ENCODE data around the gene MRPL36.
A peak's percentile ranks its signal among the peaks of the same experiment; 100 is the strongest.
"Not testable (repeated sequence)": the region's sequence is repeated elsewhere in the genome, so short reads cannot be mapped to it uniquely, and the experiment has no call there.

The MRPL36 gene

DNA sequence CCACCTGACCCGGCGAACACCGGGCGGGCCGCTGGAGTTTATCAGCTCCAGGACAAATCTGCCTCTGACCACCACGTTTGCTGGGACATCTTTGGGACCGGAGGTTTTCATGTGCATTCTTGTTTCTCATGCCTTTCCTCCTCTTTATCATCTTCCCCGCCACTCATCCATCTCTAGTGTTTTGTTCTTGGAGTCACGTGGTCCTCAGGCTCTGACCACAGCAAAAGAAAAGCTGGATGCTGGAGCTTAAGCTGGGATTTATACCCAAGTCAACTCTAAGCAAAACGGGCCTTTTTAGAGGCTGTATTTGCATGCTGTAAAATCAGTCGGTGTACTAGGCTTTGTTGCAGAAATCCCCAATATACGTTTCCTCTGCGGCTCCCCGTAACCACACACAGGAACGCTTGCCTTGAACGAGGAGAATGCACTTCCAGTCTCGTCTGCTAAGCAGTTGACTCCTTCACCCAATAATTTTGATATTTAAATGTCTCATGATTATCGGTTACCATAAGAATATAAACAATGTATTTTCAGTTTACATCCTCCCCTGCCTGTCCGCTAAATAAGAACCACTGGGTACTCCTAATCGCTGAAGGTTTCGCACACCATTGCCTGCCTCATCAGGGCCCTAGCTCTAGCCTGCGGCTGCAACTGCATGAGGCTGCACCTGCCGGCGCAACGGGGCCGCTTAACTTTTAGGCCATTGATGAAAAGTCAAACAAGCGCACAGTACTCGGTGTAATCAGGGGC lies 1.0 kb upstream of the MRPL36 start:
- peaks cover 61% of the 10 kb centered on the region for H3K36me3 ChIP-seq (ENCODE audit: insufficient read depth, low read length)

GRCh38 chr5:1799110-1799601 lies 481 bp downstream of the MRPL36 start:
- peaks cover 46% of the 10 kb centered on the region for H3K36me3 ChIP-seq (ENCODE audit: insufficient read depth, low read length)
- under 1% methylated on average over 35 of the region's 35 CpGs for WGBS
- H3K9ac ChIP-seq (ENCODE audit: low read depth, low read length), result peak overlapping the region; percentile 98
- H3K27me3 ChIP-seq (ENCODE audit: insufficient read depth, low read length), result no peaks in the 10 kb centered on the region
- H3K4me3 ChIP-seq (ENCODE audit: low read length), result peak overlapping the region; percentile 92
- H3K27ac ChIP-seq (ENCODE audit: low read depth, low read length), result peak overlapping the region; percentile 26; the same call in 1 of the 2 replicates
- H3K4me1 ChIP-seq (ENCODE audit: insufficient read depth, low read length), result peaks cover 7% of the 10 kb centered on the region
- H3K9me3 ChIP-seq (ENCODE audit: insufficient read depth, low read depth, low read length), result no peaks in the 10 kb centered on the region

More for the DNA sequence above, 1.0 kb upstream of the MRPL36 start:
- WGBS, result under 1% methylated on average over 28 of the region's 28 CpGs
- H3K4me1 ChIP-seq (ENCODE audit: insufficient read depth, low read length), result peaks cover 7% of the 10 kb centered on the region
- peak overlapping the region; percentile 92 for H3K4me3 ChIP-seq (ENCODE audit: low read length)
- H3K27me3 ChIP-seq (ENCODE audit: insufficient read depth, low read length), result no peaks in the 10 kb centered on the region
- no peaks in the 10 kb centered on the region for H3K9me3 ChIP-seq (ENCODE audit: insufficient read depth, low read depth, low read length)
- peak overlapping the region; percentile 79 for H3K27ac ChIP-seq (ENCODE audit: low read depth, low read length)
- H3K9ac ChIP-seq (ENCODE audit: low read depth, low read length), result peak overlapping the region; percentile 98

GRCh38 chr5:1798589-1798988 lies 1.0 kb downstream of the MRPL36 start:
- H3K27me3 ChIP-seq (ENCODE audit: insufficient read depth, low read length); H3K27ac ChIP-seq (ENCODE audit: low read depth, low read length); H3K9me3 ChIP-seq (ENCODE audit: insufficient read depth, low read depth, low read length); H3K4me1 ChIP-seq (ENCODE audit: insufficient read depth, low read length): not testable (repeated sequence)
- Histone ChIP-seq H3K36me3 (ENCODE audit: insufficient read depth, low read length) (peaks cover 40% of the 10 kb centered on the region), H3K4me3 (ENCODE audit: low read length) (peak overlapping the region; percentile 92), H3K9ac (ENCODE audit: low read depth, low read length) (peak overlapping the region; percentile 98)
- WGBS, result 90% methylated on average over 16 of the region's 16 CpGs

DNA sequence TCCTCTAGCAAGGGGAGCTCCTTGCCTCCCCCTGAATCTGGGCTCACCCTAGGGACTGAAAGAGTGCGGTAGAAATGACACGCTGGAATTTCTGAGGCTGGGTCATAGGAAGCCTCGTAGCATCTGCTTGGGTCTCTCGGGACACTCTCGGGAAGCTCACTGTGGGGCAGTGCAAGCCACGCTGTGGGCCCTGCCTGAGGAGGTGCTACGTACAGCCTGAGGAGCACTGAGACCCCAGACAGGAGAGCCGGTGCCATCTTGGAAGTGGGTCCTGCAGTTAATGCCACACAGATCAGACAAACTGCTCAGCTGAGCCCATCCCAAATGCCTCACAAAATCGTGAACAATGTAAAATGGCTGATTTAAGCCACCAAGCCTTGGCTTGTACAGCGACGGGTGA lies 1.8 kb downstream of the MRPL36 start:
- H3K27me3 ChIP-seq (ENCODE audit: insufficient read depth, low read length), result no peaks in the 10 kb centered on the region
- no peaks in the 10 kb centered on the region for H3K9me3 ChIP-seq (ENCODE audit: insufficient read depth, low read depth, low read length)
- peaks cover 7% of the 10 kb centered on the region for H3K4me1 ChIP-seq (ENCODE audit: insufficient read depth, low read length)
- no peak overlapping the region for H3K9ac ChIP-seq (ENCODE audit: low read depth, low read length)
- H3K27ac ChIP-seq (ENCODE audit: low read depth, low read length), result no peak overlapping the region
- WGBS, result 94% methylated on average over 11 of the region's 11 CpGs
- H3K36me3 ChIP-seq (ENCODE audit: insufficient read depth, low read length), result peaks cover 33% of the 10 kb centered on the region
- no peak overlapping the region for H3K4me3 ChIP-seq (ENCODE audit: low read length)

DNA sequence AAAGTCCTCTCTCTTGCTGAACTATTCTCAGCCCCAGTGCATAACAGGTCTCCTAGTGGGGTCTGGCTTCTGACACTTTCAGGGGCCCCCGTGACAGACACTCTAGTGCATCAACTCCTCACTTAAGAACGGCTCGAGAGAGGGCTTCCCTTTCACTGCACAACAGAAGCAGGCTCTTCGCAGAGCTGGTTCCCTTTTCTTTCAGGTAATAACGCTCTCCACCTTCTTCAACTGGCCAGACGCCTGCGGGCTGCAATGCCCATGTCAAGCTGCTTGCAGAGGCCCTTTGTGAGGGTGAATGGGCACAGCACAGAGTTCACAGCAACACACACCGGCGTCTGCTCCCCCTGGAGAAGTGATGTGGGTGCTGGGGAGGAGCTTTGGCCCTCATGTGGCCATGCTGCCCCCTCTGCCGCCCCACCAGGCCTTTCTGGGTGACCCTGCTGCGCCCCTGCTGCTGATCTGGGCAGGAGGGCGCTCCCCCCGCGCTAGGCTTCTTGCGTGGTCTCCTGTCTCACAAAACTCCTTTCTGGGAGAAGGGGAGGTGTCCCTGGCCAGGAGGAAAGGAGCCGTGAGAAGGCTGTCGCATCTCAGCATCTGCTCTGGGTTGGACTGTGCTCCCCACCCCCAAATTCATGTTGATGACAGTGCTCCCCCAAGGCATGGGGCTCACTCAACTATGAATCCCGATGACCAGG lies 2.4 kb downstream of the MRPL36 start:
- Histone ChIP-seq H3K4me1 (ENCODE audit: insufficient read depth, low read length) (peaks cover 4% of the 10 kb centered on the region), H3K27ac (ENCODE audit: low read depth, low read length) (no peak overlapping the region), H3K27me3 (ENCODE audit: insufficient read depth, low read length) (no peaks in the 10 kb centered on the region), H3K9ac (ENCODE audit: low read depth, low read length) (no peak overlapping the region), H3K9me3 (ENCODE audit: insufficient read depth, low read depth, low read length) (no peaks in the 10 kb centered on the region), H3K36me3 (ENCODE audit: insufficient read depth, low read length) (peaks cover 27% of the 10 kb centered on the region), H3K4me3 (ENCODE audit: low read length) (no peak overlapping the region)
- 95% methylated on average over 18 of the region's 18 CpGs for WGBS

DNA sequence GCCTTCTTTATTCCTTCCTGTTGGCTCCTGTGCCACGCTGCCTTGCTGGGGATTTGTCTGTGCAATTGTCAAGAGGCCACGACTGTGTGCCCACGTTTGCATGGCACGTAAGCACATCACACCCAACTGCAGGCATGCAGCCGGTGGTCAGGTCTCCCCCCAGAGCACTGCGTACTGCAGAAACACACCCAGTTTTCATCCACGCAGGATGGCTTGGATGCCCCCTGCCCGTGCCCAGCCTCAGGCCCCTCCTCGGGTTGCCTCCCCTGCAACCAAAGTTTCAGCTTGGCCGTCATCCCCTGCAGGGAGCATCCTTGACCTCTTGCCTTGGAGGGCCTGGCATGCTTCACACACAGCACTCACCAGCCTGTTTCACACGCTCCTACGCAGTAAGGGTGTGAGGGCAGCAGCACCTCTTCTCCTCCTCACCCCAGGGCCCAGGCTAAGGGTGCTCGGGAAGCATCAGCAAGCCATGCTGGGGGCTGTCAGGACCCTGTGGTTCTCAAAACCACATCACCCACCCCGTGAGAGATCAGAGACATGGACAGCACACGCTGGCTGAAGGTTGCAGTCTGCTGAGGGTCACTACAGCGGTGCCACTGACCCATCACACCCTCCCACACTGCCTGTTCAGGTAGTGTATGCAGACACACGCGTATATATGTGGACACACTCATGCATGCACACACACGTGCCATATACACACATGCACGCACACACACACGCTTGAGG lies 3.1 kb downstream of the MRPL36 start:
- Histone ChIP-seq H3K27ac (ENCODE audit: low read depth, low read length) (no peak overlapping the region), H3K9ac (ENCODE audit: low read depth, low read length) (no peak overlapping the region), H3K27me3 (ENCODE audit: insufficient read depth, low read length) (no peaks in the 10 kb centered on the region), H3K9me3 (ENCODE audit: insufficient read depth, low read depth, low read length) (no peaks in the 10 kb centered on the region), H3K4me1 (ENCODE audit: insufficient read depth, low read length) (no peaks in the 10 kb centered on the region; the same call in 1 of the 2 replicates), H3K36me3 (ENCODE audit: insufficient read depth, low read length) (peaks cover 27% of the 10 kb centered on the region), H3K4me3 (ENCODE audit: low read length) (no peak overlapping the region)
- WGBS, result 85% methylated on average over 21 of the region's 21 CpGs

GRCh38 chr5:1795931-1796330 lies 3.7 kb downstream of the MRPL36 start:
- 94% methylated on average over 8 of the region's 8 CpGs for WGBS
- H3K27me3 ChIP-seq (ENCODE audit: insufficient read depth, low read length), result no peaks in the 10 kb centered on the region
- no peak overlapping the region for H3K4me3 ChIP-seq (ENCODE audit: low read length)
- H3K36me3 ChIP-seq (ENCODE audit: insufficient read depth, low read length), result peaks cover 27% of the 10 kb centered on the region
- H3K9me3 ChIP-seq (ENCODE audit: insufficient read depth, low read depth, low read length), result no peaks in the 10 kb centered on the region
- H3K27ac ChIP-seq (ENCODE audit: low read depth, low read length), result no peak overlapping the region
- no peaks in the 10 kb centered on the region; the same call in 1 of the 2 replicates for H3K4me1 ChIP-seq (ENCODE audit: insufficient read depth, low read length)
- H3K9ac ChIP-seq (ENCODE audit: low read depth, low read length), result no peak overlapping the region

DNA sequence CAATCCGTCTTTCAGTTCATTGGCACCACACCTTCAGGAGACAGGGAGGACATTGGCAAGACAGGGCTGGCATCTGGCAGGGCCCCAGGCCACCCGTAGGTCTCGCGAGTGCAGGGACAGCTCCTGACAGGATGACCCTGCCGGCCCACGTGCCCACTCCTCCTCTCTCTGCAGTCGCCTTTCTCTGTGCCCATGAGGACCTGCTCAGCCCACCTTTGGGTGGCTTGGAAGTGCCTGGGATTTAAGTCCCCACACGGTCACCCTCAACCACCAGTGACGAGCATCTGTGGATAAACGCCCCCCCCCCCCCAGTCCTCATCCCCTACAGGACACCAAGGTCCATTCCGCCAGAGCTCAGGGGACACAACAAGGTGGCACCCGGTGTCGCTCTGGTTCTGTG lies 4.1 kb downstream of the MRPL36 start:
- Histone ChIP-seq H3K4me3 (ENCODE audit: low read length) (no peak overlapping the region), H3K27ac (ENCODE audit: low read depth, low read length) (no peak overlapping the region), H3K4me1 (ENCODE audit: insufficient read depth, low read length) (peaks cover 3% of the 10 kb centered on the region; the same call in 1 of the 2 replicates), H3K9ac (ENCODE audit: low read depth, low read length) (no peak overlapping the region), H3K36me3 (ENCODE audit: insufficient read depth, low read length) (peaks cover 27% of the 10 kb centered on the region), H3K9me3 (ENCODE audit: insufficient read depth, low read depth, low read length) (no peaks in the 10 kb centered on the region), H3K27me3 (ENCODE audit: insufficient read depth, low read length) (no peaks in the 10 kb centered on the region)
- WGBS, result 78% methylated on average over 13 of the region's 13 CpGs

DNA sequence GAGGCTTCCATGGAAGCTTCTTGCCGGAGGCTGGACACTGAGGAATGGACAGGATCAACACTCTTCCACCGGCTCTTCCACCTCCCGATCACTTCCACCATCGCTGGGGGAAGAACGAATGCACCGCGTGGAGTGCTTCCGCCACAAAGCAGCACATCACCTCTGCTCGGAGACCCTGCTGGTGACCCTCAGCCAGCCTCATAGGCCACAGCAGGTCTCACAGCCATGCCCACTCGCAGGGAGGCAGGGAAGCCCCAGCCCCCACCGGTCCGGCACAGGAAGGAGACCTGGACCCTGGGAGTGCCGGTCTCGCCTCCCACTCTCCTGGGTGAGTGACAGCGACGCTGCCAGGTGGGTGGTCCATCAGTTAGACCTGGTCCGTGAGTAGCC lies 4.7 kb downstream of the MRPL36 start:
- no peaks in the 10 kb centered on the region for H3K9me3 ChIP-seq (ENCODE audit: insufficient read depth, low read depth, low read length)
- 92% methylated on average over 17 of the region's 17 CpGs for WGBS
- H3K36me3 ChIP-seq (ENCODE audit: insufficient read depth, low read length), result peaks cover 27% of the 10 kb centered on the region
- no peaks in the 10 kb centered on the region for H3K27me3 ChIP-seq (ENCODE audit: insufficient read depth, low read length)
- H3K9ac ChIP-seq (ENCODE audit: low read depth, low read length), result no peak overlapping the region
- no peak overlapping the region for H3K27ac ChIP-seq (ENCODE audit: low read depth, low read length)
- H3K4me1 ChIP-seq (ENCODE audit: insufficient read depth, low read length), result peaks cover 9% of the 10 kb centered on the region
- H3K4me3 ChIP-seq (ENCODE audit: low read length), result no peak overlapping the region

- peaks cover 27% of the 10 kb centered on the region for H3K36me3 ChIP-seq (ENCODE audit: insufficient read depth, low read length)
- no peaks in the 10 kb centered on the region for H3K27me3 ChIP-seq (ENCODE audit: insufficient read depth, low read length)
- H3K4me1 ChIP-seq (ENCODE audit: insufficient read depth, low read length), result peaks cover 15% of the 10 kb centered on the region
- 91% methylated on average over 33 of the region's 33 CpGs for WGBS
- H3K9me3 ChIP-seq (ENCODE audit: insufficient read depth, low read depth, low read length), result no peaks in the 10 kb centered on the region
- no peak overlapping the region for H3K9ac ChIP-seq (ENCODE audit: low read depth, low read length)
- H3K4me3 ChIP-seq (ENCODE audit: low read length), result no peak overlapping the region
- no peak overlapping the region for H3K27ac ChIP-seq (ENCODE audit: low read depth, low read length)
Observed at GRCh38 chr5:1793966-1794900, 5.4 kb downstream of the MRPL36 start.

Measured in HUES64 (cell line).